ENCODE measurements around the gene IKZF5.

IKZF5 gene

GRCh38 chr10:123008355-123009104 is at the start of gene IKZF5, which contains the start of gene ACADSB:
IKZF5 (minus strand) TSS chr10:123008795; CDS start chr10:122998625, 10,170 bp downstream.
ACADSB (plus strand) TSS chr10:123009006; CDS start chr10:123009030, 24 bp downstream.
- peak; percentile 99 for DNase-seq (ENCODE audit: low spot score)

GRCh38 chr10:123057968-123058367 is 49.4 kb upstream of the IKZF5 start:
- DNase-seq (ENCODE audit: low spot score), result no peak

GRCh38 chr10:123045961-123046731 is 37.6 kb upstream of the IKZF5 start:
- no peak for DNase-seq (ENCODE audit: low spot score)

- peak; percentile 1 for DNase-seq (ENCODE audit: low spot score)
Measured at GRCh38 chr10:123044391-123044790, 35.8 kb upstream of the IKZF5 start.

GRCh38 chr10:123043409-123043925 is 34.9 kb upstream of the IKZF5 start:
- DNase-seq (ENCODE audit: low spot score), result peak; percentile 35

GRCh38 chr10:123042708-123043408 is 34.3 kb upstream of the IKZF5 start:
- no peak for DNase-seq (ENCODE audit: low spot score)

- no peak for DNase-seq (ENCODE audit: low spot score)
Measured at GRCh38 chr10:123039632-123039930, 31.0 kb upstream of the IKZF5 start.

- no peak for DNase-seq (ENCODE audit: low spot score)
Measured at GRCh38 chr10:123038782-123039631, 30.4 kb upstream of the IKZF5 start.

- DNase-seq (ENCODE audit: low spot score), result no peak
Measured at GRCh38 chr10:123035467-123036086, 27.0 kb upstream of the IKZF5 start.

- DNase-seq (ENCODE audit: low spot score), result no peak
Measured at GRCh38 chr10:123034332-123034731, 25.7 kb upstream of the IKZF5 start.

- no peak for DNase-seq (ENCODE audit: low spot score)
Measured at GRCh38 chr10:123031124-123031523, 22.5 kb upstream of the IKZF5 start.

- no peak for DNase-seq (ENCODE audit: low spot score)
Measured at GRCh38 chr10:123027861-123028260, 19.3 kb upstream of the IKZF5 start.

- DNase-seq (ENCODE audit: low spot score), result peak; percentile 59
Measured at GRCh38 chr10:123026302-123026701, 17.7 kb upstream of the IKZF5 start.

GRCh38 chr10:123024540-123024939 is 15.9 kb upstream of the IKZF5 start:
- no peak for DNase-seq (ENCODE audit: low spot score)

GRCh38 chr10:123021517-123021916 is 12.9 kb upstream of the IKZF5 start:
- no peak for DNase-seq (ENCODE audit: low spot score)

GRCh38 chr10:123019941-123020703 is 11.5 kb upstream of the IKZF5 start:
- no peak for DNase-seq (ENCODE audit: low spot score)

GRCh38 chr10:123019264-123019663 is 10.7 kb upstream of the IKZF5 start:
- DNase-seq (ENCODE audit: low spot score), result no peak

GRCh38 chr10:123018531-123018930 is 9.9 kb upstream of the IKZF5 start:
- DNase-seq (ENCODE audit: low spot score), result no peak

- no peak for DNase-seq (ENCODE audit: low spot score)
Measured at GRCh38 chr10:123017421-123018165, 9.0 kb upstream of the IKZF5 start.

- DNase-seq (ENCODE audit: low spot score), result no peak
Measured at GRCh38 chr10:123016228-123016627, 7.6 kb upstream of the IKZF5 start.
